ENCODE measurements around the gene CCNT1.
"Not testable (repeated sequence)": the region's sequence is repeated elsewhere in the genome, so short reads cannot be mapped to it uniquely, and the experiment has no call there.

CCNT1 gene

DNA sequence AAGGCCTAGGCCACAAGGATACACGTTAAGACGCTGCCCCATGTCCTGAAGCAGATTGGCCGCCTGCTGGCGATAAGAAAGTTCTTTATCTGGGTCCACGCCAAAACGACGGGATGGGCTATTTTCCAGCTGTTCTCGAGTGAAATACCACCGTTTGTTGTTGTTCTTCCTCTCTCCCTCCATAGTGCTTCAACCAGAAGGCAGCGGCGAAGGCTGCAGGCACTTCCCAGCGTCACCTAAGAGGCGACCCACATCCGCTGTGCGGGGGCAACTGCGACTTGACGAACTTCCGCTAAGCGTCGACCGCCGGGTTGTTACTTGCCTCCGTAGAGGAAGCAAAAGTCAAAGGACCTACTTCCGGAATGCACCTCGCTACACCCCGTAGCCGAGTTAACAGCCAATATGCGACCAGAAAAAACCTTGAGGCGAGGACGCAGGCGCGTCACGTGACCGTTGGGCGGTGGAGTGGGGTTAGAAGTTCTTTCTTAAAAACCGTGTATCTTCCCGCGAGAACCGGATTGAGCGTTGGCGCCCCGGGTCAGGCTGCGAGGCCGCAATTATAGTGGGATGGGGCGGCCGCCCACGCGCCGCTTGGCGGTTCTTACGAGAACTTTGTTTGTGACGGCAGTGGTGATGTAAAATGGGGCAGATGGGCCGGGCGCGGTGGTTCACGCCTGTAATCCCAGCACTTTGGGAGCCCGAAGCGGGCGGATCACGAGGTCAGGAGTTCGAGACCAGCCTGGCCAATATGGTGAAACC is at the start of gene CCNT1:
TSS of gene CCNT1 (minus strand) at position 215 of the 759 bp plus-strand sequence. CDS start at position 183, 32 bp downstream.
- DNase-seq, result peak; percentile 92

DNA sequence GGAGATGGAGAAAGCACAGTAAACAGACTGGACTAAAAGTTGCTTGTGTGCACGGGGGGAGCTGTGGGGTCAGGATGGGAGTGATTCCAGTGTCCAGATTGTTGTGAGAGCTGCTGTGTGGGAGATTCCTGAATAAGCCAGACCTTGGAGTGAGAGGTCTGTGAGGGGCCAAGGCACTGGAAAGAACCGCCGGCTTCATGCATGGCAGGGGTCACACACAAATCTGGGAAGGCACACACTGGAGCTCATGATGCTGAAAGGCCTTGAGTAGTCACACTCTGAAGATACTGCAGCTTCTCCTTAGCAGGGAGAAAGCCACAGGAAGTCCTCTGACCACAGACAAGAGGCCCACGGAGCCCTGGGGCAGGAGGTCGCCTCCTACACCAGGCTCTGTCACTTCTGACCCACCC is 49.3 kb upstream of the CCNT1 start:
- DNase-seq, result no peak

DNA sequence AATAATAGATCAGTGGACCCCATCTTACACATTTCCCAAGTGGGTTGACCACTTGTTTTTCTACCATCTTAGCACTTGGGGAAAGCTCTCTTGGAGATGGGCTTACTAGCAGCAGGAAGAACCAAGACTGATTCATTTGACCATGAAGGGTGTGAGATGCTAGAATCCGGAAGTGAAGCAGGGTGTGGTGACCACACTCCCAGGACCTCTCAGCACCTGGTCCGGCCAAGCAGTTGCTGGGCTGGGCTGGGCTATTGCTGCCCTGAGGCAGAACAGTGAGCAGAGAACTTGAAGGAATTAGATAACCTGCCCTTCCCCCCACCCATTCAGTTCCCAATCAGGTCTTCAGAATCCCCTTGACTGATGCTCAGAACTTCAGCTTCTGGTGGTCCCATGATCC is 48.0 kb upstream of the CCNT1 start:
- DNase-seq, result no peak

DNA sequence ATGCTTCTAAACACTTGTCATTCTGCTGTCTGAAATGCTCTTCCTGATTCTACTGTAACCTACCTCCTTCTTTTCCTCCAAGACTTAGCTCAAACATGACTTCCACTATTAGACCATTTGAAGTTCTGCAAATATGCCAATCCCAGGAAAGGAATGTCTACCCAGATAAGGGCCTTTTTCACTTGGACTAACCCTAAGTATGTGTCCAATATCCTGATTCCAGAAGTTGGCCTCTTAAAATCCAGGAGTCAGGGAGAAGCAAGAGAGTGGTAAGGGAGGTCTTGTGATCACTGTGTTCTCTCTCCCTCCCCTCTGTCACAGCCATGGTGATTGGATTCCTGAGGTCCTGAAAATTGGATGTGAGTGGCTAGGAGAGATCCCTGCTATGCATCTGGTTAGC is 42.2 kb upstream of the CCNT1 start:
- no peak for DNase-seq

DNA sequence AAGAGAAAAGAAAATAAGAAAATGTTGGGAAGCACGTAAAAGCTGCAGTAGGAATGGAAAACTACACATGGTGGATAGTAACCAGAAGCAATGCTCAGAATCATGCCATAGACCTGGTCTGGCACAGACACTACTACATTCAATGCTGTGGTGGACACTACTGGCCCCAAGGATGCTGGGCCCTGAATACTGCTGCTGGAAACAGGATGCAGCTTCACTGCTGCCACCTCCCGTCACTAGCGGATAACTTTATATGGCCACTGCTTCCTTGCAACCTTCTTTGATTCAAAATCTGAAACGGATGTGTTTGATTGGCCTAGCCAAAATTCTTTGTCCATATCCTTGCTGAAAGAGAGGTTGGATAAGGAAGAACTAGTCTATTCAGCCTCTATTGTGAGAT is 41.7 kb upstream of the CCNT1 start:
- DNase-seq, result no peak

DNA sequence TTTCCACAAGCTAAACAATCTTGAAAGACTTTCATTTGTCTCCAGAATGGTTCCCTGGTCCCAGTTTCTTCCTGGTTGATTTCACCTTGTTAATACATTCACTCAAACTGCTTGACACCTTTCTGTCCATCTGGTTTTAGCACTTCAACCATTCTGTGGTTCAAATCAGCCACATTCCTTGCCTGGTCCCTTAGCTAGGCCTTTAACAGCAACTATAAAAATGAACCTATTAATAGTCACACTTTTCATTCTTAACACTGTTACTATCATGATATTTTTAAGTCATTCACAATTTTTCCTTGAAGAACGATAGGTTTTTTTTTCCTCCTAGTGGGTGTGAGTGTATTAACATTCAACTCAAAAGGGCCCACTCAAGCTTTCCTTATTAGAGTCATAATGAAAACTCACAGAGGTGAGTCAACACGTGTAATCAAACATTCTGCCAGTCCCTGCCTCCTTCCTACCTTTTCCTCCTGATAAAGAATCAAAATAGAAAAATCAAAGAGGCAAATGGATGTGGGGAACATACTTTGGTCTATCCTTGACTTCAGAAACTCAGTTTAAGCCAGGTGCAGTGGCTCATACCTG is 34.4 kb upstream of the CCNT1 start:
- no peak for DNase-seq

DNA sequence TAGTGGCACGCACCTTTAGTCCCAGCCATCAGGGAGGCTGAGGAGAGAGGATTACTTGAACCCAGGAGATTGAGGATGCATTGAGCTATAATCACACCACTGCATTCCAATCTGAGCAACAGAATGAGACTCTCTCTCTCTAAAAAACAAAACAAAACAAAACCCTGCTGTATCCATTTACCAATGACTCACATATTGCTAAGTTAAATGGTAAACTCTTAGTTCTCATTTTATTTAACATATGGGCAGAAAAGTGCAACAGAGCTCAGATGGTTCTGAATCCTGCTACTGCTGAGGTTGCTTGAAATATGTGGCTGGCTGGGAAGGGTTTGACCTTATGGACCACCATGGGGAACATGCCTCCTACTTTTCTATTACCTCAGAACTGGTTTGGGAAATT is 33.7 kb upstream of the CCNT1 start:
- DNase-seq, result no peak

DNA sequence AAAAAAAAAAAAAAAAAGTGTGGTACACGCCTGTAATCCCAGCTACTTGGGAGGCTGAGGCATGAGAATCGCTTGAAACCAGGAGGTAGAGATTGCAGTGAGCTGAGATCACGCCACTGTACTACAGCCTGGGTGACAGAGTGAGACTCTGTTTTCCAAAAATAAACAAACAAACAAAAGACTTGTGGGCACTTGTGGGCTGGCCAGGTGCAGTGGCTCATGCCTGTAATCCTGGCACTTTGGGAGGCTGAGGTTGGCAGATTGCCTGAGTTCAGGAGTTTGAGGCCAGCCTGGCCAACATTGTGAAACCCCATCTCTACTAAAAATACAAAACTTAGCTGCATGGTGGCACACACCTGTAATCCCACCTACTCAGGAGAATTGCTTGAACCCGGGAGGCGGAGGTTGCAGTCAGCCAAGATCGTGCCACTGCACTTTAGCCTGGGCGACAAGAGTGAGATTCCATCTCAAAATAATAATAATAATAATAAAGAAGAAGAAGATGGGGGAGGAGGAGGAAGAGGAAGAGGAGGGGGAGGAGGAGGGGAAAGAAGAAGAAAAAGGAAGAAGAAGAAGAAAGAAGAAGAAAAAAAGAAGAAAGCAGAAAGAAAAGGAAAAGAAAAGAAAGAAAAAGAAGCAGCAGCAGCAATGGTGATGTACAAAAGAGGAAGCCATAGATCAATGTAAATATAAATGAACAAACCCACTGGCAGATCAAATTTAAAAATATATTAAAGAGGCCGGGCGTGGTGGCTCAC is 27.9 kb upstream of the CCNT1 start:
- no peak for DNase-seq

DNA sequence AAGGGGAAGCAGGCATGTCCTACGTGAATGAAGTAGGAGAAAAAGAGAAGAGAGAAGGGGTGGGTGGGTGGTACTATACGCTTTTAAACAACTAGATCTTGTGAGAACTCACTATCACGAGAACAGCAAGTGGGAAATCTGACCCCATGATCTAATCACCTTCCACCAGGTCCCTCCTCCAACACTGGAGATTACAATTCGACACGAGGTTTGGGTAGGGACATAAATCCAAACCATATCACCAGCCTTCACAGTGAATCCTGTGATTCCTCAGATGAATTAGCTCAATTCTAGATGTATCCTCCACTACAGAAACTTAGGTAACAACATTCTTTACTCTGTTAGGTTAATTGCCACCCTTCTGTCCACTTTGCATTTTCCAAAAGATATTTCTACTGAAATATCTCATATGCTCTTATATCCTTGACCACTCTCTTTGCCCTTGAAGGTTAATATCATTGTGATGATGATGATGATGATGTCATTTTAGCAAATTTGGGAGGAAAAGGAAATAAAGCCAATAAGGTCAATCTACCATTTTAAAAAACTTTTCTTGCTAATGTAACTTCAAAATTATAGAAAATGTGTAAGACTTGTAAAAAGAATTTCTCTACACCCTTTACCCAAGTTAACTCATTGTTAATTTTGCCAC is 23.2 kb upstream of the CCNT1 start:
- DNase-seq, result no peak

DNA sequence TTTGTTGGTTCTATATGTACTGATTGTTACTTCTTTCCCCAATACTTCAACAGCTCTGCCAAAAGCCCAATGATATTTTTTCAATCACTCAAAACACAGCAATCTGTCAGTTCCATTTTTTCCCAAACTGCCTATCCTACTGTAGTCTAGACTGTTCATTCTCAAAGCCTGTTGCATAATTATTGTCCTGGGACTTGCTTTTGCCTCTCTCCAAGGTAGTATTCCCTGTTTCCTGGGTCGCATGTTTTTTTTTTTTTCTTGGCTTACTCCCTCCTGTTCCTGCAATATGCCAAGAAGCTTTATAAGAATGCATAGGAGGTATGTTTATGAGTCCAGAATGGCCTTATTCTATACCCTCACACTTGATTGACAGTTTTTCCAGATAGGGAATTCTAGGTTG is 19.9 kb upstream of the CCNT1 start:
- no peak for DNase-seq

DNA sequence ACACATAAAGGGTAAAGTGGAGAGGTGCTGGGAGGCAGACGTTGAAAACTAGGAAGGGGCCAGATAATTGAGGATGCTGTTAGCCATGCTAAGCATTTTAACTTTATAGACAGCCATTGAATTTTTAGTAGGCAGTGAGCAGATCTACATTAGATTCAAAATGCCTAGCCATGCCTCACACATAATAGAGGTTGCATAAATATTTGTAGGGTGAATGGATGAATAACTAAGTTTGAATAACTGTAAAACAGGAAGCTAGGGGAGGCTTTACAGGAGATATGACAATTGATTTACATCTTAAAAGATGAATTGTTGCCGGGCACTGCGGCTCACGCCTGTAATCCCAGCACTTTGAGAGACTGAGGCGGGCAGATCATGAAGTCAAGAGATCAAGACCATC is 12.3 kb upstream of the CCNT1 start:
- no peak for DNase-seq

DNA sequence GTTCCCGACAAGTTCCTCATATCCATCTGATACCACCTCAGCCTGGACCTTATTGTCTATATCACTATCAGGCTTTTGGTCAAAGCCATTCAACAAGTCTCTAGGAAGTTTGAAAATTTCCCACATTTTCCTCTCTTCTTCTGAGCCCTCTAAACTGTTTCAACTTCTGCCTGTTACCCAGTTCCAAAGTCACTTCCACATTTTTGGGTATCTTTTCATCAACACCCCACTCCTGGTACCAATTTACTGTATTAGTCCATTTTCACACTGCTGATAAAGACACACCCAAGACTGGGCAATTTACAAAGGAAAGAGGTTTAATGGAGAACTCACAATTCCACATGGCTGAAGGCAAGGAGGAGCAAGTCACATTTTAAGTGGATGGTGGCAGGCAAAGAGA is 4.2 kb upstream of the CCNT1 start:
- DNase-seq, result not testable (repeated sequence)

DNA sequence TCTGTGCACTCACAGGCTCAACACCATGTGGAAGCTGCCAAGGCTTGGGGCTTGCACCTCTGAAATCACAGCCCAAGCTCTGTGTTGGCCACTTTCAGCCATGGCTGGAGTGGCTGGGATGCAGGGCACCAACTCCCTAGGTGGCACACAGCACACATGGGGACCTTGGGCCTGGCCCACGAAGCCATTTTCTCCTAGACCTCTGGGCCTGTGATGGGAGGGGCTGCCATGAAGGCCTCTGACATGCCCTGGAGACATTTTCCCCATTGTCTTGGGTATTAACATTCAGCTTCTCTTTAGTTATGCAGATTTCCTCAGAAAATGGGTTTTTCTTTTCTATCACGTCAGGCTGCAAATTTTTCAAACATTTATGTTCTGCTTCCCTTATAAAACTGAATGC is 3.7 kb upstream of the CCNT1 start:
- DNase-seq, result not testable (repeated sequence)

DNA sequence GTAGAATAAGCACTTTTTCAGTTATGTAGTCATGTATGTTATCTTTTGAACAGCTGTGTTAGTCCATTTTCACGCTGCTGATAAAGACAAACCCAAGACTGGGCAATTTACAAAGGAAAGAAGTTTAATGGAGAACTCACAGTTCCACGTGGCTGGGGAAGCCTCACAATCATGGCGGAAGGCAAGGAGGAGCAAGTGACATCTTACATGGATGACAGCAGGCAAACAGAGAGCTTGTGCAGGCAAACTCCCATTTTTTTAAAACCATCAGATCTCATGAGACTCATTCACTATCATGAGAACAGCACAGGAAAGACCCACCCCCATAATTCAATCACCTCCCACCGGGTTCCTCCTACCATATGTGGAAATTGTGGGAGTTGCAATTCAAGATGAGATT is 2.5 kb upstream of the CCNT1 start:
- not testable (repeated sequence) for DNase-seq

DNA sequence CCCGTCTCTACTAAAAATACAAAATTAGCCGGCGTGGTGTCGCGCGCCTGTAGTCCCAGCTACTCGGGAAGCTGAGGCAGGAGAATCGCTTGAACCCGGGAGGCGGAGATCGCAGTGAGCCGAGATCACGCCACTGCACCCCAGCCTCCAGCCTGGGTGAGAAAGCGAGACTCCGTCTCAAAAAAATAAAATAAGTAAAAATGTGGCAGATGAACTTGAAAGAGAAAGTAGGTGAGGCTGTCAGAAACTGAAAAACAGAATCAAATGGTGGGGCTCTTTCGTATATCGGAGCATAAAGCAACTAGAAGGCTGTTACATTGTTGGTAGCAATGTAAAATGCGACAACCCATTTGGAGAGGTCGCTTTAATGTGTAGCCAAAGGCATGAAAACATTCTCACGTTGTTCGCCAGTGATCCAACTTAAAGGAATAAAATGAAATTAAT is 767 bp upstream of the CCNT1 start:
- DNase-seq, result peak; percentile 14

DNA sequence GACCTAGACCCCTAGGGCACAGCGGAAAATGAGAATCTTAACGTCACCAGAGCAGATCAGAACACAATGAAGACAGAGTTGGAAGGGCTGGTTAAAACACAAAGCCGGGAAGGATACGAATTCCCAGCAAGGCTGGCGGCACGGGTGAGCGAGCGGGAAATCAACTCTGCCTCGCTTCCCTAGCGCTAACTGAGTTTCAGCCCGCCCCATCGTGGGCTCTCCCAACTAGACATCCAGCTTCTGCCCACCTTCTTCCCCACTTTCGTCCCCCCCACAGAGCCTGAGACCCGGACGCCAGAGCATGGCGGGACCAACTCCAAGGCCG is 377 bp downstream of the CCNT1 start:
- no peak for DNase-seq

DNA sequence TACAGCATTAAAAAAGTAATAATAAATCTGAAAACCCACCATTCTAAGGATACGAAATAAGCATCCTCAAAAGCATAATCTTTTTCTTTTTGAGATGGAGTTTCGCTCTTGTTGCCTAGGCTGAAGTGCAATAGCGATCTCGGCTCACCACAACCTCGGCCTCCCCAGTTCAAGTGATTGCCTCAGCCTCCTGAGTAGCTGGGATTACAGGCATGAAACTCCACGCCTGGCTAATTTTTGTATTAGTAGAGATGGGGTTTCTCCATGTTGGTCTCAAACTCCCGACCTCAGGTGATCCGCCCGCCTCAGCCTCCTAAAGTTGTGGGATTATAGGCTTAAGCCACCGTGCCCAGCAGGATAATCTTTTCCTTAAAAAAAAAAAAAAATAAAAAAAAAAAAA is 4.3 kb downstream of the CCNT1 start:
- DNase-seq, result no peak

DNA sequence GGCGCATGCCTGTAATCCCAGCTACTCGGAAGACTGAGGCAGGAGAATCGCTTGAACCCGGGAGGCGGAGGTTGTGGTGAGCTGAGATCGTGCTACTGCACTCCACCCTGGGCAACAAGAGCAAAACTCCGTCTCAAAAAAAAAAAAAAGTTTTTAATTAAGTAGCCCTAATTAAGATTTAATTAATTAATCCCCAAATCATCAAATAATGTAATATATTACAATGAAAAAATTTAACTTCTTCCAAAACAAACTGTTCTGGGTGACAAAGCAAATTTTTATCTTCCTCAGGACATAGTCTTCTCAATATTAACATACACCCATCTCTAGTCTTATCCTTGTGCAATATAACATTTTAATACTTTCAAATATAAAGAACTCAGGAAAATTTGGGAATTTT is 17.7 kb downstream of the CCNT1 start:
- DNase-seq, result not testable (repeated sequence)

DNA sequence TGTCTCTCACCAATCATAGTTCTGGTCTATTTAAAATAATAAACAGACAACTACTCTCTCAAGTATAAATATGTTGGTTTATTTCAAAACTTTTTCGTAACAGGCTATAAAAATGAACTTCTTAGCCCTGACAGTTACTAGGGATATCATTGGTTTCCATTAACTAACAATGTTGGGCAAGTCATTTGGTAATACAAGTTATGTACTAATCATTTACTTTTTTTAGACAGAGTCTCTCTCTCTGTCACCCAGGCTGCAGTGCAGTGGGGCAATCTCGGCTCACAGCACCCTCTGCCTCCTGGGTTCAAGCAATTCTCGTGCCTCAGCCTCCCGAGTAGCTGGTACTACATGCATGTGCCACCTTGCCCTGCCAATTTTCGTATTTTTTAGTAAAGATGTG is 19.9 kb downstream of the CCNT1 start:
- DNase-seq, result no peak

DNA sequence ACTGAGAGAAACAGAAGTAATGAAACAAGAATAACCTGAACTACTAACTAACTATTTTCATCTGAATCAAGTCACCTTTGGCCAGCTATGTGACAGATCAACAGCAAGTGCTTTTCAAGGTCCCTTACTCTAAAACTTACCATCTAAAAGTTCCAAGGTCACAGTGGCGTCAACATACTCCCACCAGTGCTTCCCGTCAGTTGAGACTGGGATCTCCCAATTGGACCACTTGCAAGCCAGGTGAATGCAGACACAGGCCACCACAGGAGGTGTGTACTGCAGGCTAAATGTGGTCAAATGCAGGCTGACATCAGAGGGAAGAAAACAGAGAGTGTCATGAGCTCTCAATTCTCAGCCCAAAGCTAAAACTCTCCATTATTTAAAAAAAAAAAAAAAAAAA is 20.6 kb downstream of the CCNT1 start:
- DNase-seq, result no peak

DNA sequence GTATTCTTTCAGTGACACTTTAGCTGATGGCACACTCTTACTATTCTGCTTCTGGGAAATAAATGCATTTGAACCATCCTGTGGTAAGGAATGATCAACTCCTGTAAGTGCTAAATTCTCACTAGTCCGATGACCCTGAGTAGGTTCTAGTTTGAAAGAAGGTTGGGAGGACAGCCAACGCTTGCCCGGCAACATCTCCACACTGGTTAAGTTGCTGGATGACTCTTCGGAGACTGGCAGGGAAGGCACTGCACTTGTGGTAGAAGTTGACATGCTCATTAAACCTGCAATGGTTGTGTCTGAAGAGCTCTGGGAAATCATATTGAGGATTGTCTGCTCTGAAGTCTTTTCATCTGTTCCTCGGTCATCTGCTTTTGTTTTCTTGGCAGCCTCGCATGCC is 22.5 kb downstream of the CCNT1 start:
- no peak for DNase-seq

DNA sequence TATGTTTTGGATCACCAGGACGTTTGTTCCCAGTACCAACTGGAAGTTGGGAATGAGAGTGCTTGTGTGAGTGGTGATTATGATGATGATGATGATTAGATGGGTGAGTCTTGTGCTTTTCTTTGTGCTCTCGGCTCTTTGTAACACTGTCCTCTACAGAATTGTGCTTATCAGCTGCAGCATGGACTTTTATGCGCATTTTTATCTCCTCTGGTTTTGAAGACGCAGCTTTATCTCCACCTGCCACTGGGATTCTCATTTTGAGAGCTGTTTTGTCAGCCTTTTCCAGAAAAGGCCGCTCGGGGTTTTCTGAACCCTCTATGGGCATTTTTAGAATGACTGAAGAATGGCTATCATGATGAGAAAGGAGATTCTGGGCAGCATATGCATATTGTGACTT is 22.9 kb downstream of the CCNT1 start:
- DNase-seq, result no peak

DNA sequence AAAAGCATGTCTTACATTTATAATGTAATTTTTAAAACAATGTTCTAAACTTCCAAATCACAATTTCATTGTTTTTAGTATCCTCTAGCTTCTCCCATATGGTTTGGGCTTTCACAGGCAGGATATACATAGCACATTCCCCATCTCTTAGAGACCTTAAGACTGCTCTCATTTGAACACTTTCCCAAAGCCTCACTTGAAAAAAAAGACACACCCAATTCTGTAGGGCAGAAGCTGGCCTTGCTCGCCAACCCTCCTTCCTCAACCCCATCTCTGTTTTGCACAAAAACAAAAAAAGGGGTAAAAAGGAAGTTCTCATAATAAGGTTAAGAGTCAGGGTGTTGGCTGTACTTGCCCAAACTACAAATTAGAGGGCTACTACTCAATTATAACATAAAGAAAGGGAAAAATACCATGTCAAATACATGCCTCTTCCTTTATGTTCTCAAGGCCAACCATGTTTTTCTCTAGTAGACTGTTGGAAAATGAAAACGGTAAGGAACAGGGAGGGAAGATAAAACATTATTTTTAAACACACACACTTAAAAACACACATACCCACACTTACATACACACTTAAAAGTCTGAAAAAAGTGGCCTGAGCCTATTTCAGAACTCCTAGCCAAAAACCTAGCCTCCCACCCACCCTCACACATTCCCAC is 24.6 kb downstream of the CCNT1 start:
- no peak for DNase-seq
